ENCODE results near the gene AP3M1. TPM values are rescaled to one million over a fixed set of nuclear protein-coding genes. Genes with fewer than 3 reads are reported as not detected.

Gene AP3M1
- total RNA-seq, 1 donor from 2014 or later, result 58.3 TPM

DNA sequence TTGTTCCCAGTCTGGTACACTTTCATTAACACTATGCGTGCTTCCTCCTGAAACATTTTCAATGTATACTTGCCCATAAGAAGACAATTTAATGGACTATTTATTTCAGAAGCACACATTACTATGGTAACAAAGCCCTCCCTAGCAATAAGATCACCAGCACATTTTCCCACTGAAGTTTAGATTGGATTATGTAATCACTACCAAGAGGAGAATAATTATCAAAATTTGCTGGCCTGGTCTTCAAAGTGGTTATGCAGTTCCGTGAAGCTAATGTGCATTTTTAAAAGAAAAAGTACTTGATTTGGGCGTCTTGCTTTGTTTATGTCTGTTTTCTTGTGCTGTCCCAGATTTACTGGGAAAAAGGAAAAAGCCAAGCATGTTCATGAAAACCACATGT, 61.9 kb downstream of the AP3M1 start:
- peaks cover 21% of the 10 kb centered on the region for H3K36me3 Mint-ChIP-seq
- H4K20me1 ChIP-seq (ENCODE audit: low read depth), result no peaks in the 10 kb centered on the region
- no peaks in the 10 kb centered on the region for H3K9me3 Mint-ChIP-seq
- no peak overlapping the region for H3K4me2 ChIP-seq
- no peak overlapping the region for H3K9ac ChIP-seq
- H3K4me3 Mint-ChIP-seq, result no peak overlapping the region
- no peak overlapping the region for H3K4me3 ChIP-seq
- DNase-seq (ENCODE audit: low spot score), result no peak
- peaks cover 11% of the 10 kb centered on the region for H3K36me3 ChIP-seq
- no peaks in the 10 kb centered on the region for H3K27me3 Mint-ChIP-seq (ENCODE audit: insufficient read depth, low read depth)
- H3K4me1 Mint-ChIP-seq, result no peaks in the 10 kb centered on the region
- no peaks in the 10 kb centered on the region for H3K79me2 ChIP-seq (ENCODE audit: low read depth)
- TF ChIP-seq EZH2 (IDR thresholded peaks at IDR 0.05) (no peak), EZH2phosphoT487 (IDR thresholded peaks at IDR 0.05) (no peak)
- TF ChIP-seq, protein P1, sequence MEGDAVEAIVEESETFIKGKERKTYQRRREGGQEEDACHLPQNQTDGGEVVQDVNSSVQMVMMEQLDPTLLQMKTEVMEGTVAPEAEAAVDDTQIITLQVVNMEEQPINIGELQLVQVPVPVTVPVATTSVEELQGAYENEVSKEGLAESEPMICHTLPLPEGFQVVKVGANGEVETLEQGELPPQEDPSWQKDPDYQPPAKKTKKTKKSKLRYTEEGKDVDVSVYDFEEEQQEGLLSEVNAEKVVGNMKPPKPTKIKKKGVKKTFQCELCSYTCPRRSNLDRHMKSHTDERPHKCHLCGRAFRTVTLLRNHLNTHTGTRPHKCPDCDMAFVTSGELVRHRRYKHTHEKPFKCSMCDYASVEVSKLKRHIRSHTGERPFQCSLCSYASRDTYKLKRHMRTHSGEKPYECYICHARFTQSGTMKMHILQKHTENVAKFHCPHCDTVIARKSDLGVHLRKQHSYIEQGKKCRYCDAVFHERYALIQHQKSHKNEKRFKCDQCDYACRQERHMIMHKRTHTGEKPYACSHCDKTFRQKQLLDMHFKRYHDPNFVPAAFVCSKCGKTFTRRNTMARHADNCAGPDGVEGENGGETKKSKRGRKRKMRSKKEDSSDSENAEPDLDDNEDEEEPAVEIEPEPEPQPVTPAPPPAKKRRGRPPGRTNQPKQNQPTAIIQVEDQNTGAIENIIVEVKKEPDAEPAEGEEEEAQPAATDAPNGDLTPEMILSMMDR (IDR thresholded peaks at IDR 0.05), result no peak
- no peak overlapping the region for H2AFZ ChIP-seq (replicated peaks)
- H3K27ac ChIP-seq, result no peak overlapping the region
- H3K27ac Mint-ChIP-seq, result peak overlapping the region; percentile 35
- no peaks in the 10 kb centered on the region for H3K4me1 ChIP-seq
- H3K27me3 ChIP-seq, result no peaks in the 10 kb centered on the region
- peaks cover 13% of the 10 kb centered on the region for H3F3A ChIP-seq (ENCODE audit: low read depth)
- H3K9me3 ChIP-seq (ENCODE audit: low read depth), result no peaks in the 10 kb centered on the region

DNA sequence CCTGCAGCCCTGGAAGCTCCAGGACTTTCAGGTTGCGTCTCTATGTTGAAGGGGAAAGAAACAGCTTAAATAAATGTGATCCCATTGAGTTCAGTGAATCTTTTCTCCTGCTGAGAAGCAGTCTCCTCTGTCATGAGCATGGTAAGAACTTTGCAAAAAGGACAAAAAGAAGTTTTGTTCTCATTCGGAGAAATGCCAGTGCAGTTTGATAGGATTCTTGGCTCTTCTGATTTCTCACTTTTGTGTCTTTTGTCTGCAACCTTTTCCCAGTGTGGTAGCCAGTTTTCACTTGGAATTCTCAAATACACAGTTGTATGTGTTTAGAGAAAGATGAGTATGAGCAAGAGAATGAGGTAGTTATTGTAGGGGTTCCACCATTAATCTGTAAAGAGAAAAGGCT, 64.3 kb downstream of the AP3M1 start:
- Histone ChIP-seq H3K27me3 (no peaks in the 10 kb centered on the region), H2AFZ (replicated peaks) (no peak overlapping the region), H3F3A (ENCODE audit: low read depth) (peaks cover 13% of the 10 kb centered on the region), H3K79me2 (ENCODE audit: low read depth) (no peaks in the 10 kb centered on the region), H4K20me1 (ENCODE audit: low read depth) (no peaks in the 10 kb centered on the region), H3K4me1 (no peaks in the 10 kb centered on the region), H3K4me2 (no peak overlapping the region), H3K4me3 (no peak overlapping the region), H3K9me3 (ENCODE audit: low read depth) (no peaks in the 10 kb centered on the region), H3K9ac (no peak overlapping the region), H3K36me3 (peaks cover 6% of the 10 kb centered on the region), H3K27ac (peak overlapping the region; percentile 43)
- Mint-ChIP-seq H3K27ac (no peak overlapping the region), H3K27me3 (ENCODE audit: insufficient read depth, low read depth) (no peaks in the 10 kb centered on the region), H3K4me3 (no peak overlapping the region), H3K36me3 (peaks cover 24% of the 10 kb centered on the region), H3K9me3 (no peaks in the 10 kb centered on the region), H3K4me1 (peaks cover under 1% of the 10 kb centered on the region)
- no peak for TF ChIP-seq EZH2 (IDR thresholded peaks at IDR 0.05)
- TF ChIP-seq, protein P1 (IDR thresholded peaks at IDR 0.05), result no peak
- no peak for TF ChIP-seq EZH2phosphoT487 (IDR thresholded peaks at IDR 0.05)
- no peak for DNase-seq (ENCODE audit: low spot score)

- Mint-ChIP-seq H3K4me3 (no peak overlapping the region), H3K4me1 (peaks cover 11% of the 10 kb centered on the region), H3K36me3 (peaks cover 16% of the 10 kb centered on the region), H3K27ac (no peak overlapping the region), H3K9me3 (no peaks in the 10 kb centered on the region), H3K27me3 (ENCODE audit: insufficient read depth, low read depth) (no peaks in the 10 kb centered on the region)
- Histone ChIP-seq H3K27ac (no peak overlapping the region), H3F3A (ENCODE audit: low read depth) (peaks cover 13% of the 10 kb centered on the region), H2AFZ (replicated peaks) (no peak overlapping the region), H3K9ac (no peak overlapping the region), H3K4me2 (no peak overlapping the region), H4K20me1 (ENCODE audit: low read depth) (no peaks in the 10 kb centered on the region), H3K36me3 (peaks cover 2% of the 10 kb centered on the region), H3K4me3 (no peak overlapping the region), H3K27me3 (no peaks in the 10 kb centered on the region), H3K4me1 (peaks cover 6% of the 10 kb centered on the region), H3K79me2 (ENCODE audit: low read depth) (no peaks in the 10 kb centered on the region), H3K9me3 (ENCODE audit: low read depth) (no peaks in the 10 kb centered on the region)
- DNase-seq (ENCODE audit: low spot score), result no peak
- TF ChIP-seq EZH2phosphoT487 (IDR thresholded peaks at IDR 0.05), result no peak
- TF ChIP-seq, protein P1 (IDR thresholded peaks at IDR 0.05), result no peak
- TF ChIP-seq EZH2 (IDR thresholded peaks at IDR 0.05), result no peak
Measured at GRCh38 chr10:74084955-74085354, 65.7 kb downstream of the AP3M1 start.

All from neural progenitor cell (in vitro differentiated cells).